T-helper 1 cell (primary cell): Measurements from ENCODE around the gene PDXP.
"Not testable (repeated sequence)": the region's sequence is repeated elsewhere in the genome, so short reads cannot be mapped to it uniquely, and the experiment has no call there.

Experiments used
- DNase-seq, 5 donors: peaks; one replicate each; pipeline ENCODE4 v3.0.0-alpha.2; 2012 to 2020

PDXP gene

GRCh38 chr22:37674951-37675929 is 16.7 kb downstream of the PDXP start, which contains the start of gene LGALS1:
Gene LGALS1, plus strand, starts transcription at chr22:37675636. Its CDS starts 67 bp downstream, at chr22:37675703.
- peak; percentile 40 to 88 (median 53) for DNase-seq

- peak in 2 of 5 donors; percentile 23 to 33 for DNase-seq
These were observed 17.6 kb downstream of the PDXP start for GRCh38 chr22:37675930-37676735.

- DNase-seq = peak; percentile 86 to 95 (median 90)
These were observed 18.4 kb downstream of the PDXP start for GRCh38 chr22:37676736-37677492.

GRCh38 chr22:37677493-37677974 is 19.0 kb downstream of the PDXP start:
- DNase-seq = no peak

- no peak for DNase-seq
These were observed 19.8 kb downstream of the PDXP start for GRCh38 chr22:37678372-37678771.

- no peak for DNase-seq
These were observed 21.1 kb downstream of the PDXP start for GRCh38 chr22:37679670-37680069.

- DNase-seq = no peak
These were observed 21.8 kb downstream of the PDXP start for GRCh38 chr22:37680191-37680851.

GRCh38 chr22:37681001-37681424 is 22.5 kb downstream of the PDXP start:
- DNase-seq = no peak

- DNase-seq = peak in 4 of 5 donors; percentile 50 to 76 (median 64)
These were observed 23.1 kb downstream of the PDXP start for GRCh38 chr22:37681556-37682049.

GRCh38 chr22:37684803-37685615 is 26.5 kb downstream of the PDXP start:
- DNase-seq = no peak

- DNase-seq = peak; percentile 43 to 85 (median 62)
These were observed 27.8 kb downstream of the PDXP start, which contains the start of gene NOL12 for GRCh38 chr22:37686002-37686982. Gene NOL12, plus strand, starts transcription at chr22:37686343. Its CDS starts 50 bp downstream, at chr22:37686393.

- DNase-seq = no peak
These were observed 31.9 kb downstream of the PDXP start for GRCh38 chr22:37690407-37690806.

- DNase-seq = no peak
These were observed 32.5 kb downstream of the PDXP start for GRCh38 chr22:37690901-37691504.

GRCh38 chr22:37692627-37693285 is 34.2 kb downstream of the PDXP start:
- no peak for DNase-seq

GRCh38 chr22:37694131-37694530 is 35.6 kb downstream of the PDXP start:
- DNase-seq = not testable (repeated sequence)

GRCh38 chr22:37696260-37696656 is 37.7 kb downstream of the PDXP start:
- DNase-seq = not testable (repeated sequence)

GRCh38 chr22:37696657-37697537 is 38.4 kb downstream of the PDXP start, which contains the start of gene TRIOBP:
Gene TRIOBP, plus strand, starts transcription at chr22:37697048. Its CDS starts 4,318 bp downstream, at chr22:37701366.
- peak; percentile 40 to 80 (median 73) for DNase-seq
